ENCODE measurements around the gene RASA1. TPM values are rescaled to one million over a fixed set of nuclear protein-coding genes. Genes with fewer than 3 reads are reported as not detected.

The RASA1 gene
- total RNA-seq, 1 donor from 2014 or later, result 34.1 TPM

Other genes with a start within 250 kb of the RASA1 start
- 53.3 and 53.6 TPM in 2 replicates for gene CCNH, start 145.0 kb downstream of the RASA1 start, total RNA-seq